Loucy (cell line): ENCODE results near the gene TEAD3.

Experiments used
- H2AFZ ChIP-seq: fragments of 200-600 bp; sonication (generic); 2 replicates; pipeline ENCODE4 v1.6.0; 2016; ENCODE audit warnings: antibody characterized with exemption, mild to moderate bottlenecking, low read length, moderate library complexity
- H3F3A ChIP-seq: fragments of 200-600 bp; 2 replicates; pipeline ENCODE4 v1.6.0; 2016; ENCODE audit warnings: antibody characterized with exemption, low read depth, mild to moderate bottlenecking
- H3K27me3 ChIP-seq: fragments of 200-600 bp; sonication (generic); 2 replicates; pipeline ENCODE4 v1.6.1; 2014; ENCODE audit warnings: low read length, mild to moderate bottlenecking; ENCODE audit not compliant: insufficient read depth, poor library complexity, severe bottlenecking
- H3K36me3 ChIP-seq: fragments of 200-600 bp; sonication (generic); 2 replicates; pipeline ENCODE4 v1.6.1; 2016; ENCODE audit warnings: low read length; ENCODE audit not compliant: insufficient read depth
- H3K4me1 ChIP-seq: fragments of 200-600 bp; sonication (generic); 2 replicates; pipeline ENCODE4 v1.5.1; 2014; ENCODE audit warnings: low read length, mild to moderate bottlenecking; ENCODE audit not compliant: insufficient read depth, poor library complexity, severe bottlenecking
- H3K4me2 ChIP-seq: fragments of 200-600 bp; sonication (generic); 2 replicates; pipeline ENCODE4 v1.6.0; 2014; ENCODE audit warnings: antibody characterized with exemption, low read length, low read depth, mild to moderate bottlenecking; ENCODE audit not compliant: poor library complexity, severe bottlenecking
- H3K4me3 ChIP-seq: fragments of 200-600 bp; sonication (generic); 2 replicates; pipeline ENCODE4 v1.5.1; 2014; ENCODE audit warnings: low read length, mild to moderate bottlenecking, mixed read lengths; ENCODE audit not compliant: poor library complexity, severe bottlenecking
- H3K79me2 ChIP-seq: fragments of 200-600 bp; sonication (generic); 2 replicates; pipeline ENCODE4 v1.6.1; 2014; ENCODE audit warnings: low read length; ENCODE audit not compliant: insufficient read depth
- H3K9ac ChIP-seq: fragments of 200-600 bp; sonication (generic); 2 replicates; pipeline ENCODE4 v1.6.0; 2014; ENCODE audit warnings: mild to moderate bottlenecking, low read depth, low read length, moderate library complexity; ENCODE audit not compliant: poor library complexity, severe bottlenecking
- H3K9me2 ChIP-seq: fragments of 200-600 bp; sonication (generic); replicated peaks from 2 replicates; pipeline ENCODE4 v1.6.1; 2016; ENCODE audit warnings: low read depth, low read length, mixed read lengths
- H3K9me3 ChIP-seq: fragments of 200-600 bp; sonication (generic); 2 replicates; pipeline ENCODE4 v1.6.1; 2014; ENCODE audit warnings: mild to moderate bottlenecking, antibody characterized with exemption, low read length, low read depth; ENCODE audit not compliant: insufficient read depth
- H4K20me1 ChIP-seq: fragments of 200-600 bp; sonication (generic); 2 replicates; pipeline ENCODE4 v1.6.0; 2014; ENCODE audit warnings: antibody characterized with exemption, low read length, mild to moderate bottlenecking; ENCODE audit not compliant: insufficient read depth, poor library complexity, severe bottlenecking
- EZH2phosphoT487 ChIP-seq: fragments of 200-600 bp; IDR thresholded peaks from 2 replicates; pipeline ENCODE4 v1.6.1; 2018; ENCODE audit warnings: antibody characterized with exemption, mild to moderate bottlenecking, moderate library complexity, borderline replicate concordance
- TF ChIP-seq, protein P1 (sequence below): fragments of 200-600 bp; sonication (generic); conservative IDR thresholded peaks from 2 replicates; pipeline ENCODE4 v1.5.1; 2014; ENCODE audit warnings: mild to moderate bottlenecking, antibody characterized with exemption, low read length

The TEAD3 gene

DNA sequence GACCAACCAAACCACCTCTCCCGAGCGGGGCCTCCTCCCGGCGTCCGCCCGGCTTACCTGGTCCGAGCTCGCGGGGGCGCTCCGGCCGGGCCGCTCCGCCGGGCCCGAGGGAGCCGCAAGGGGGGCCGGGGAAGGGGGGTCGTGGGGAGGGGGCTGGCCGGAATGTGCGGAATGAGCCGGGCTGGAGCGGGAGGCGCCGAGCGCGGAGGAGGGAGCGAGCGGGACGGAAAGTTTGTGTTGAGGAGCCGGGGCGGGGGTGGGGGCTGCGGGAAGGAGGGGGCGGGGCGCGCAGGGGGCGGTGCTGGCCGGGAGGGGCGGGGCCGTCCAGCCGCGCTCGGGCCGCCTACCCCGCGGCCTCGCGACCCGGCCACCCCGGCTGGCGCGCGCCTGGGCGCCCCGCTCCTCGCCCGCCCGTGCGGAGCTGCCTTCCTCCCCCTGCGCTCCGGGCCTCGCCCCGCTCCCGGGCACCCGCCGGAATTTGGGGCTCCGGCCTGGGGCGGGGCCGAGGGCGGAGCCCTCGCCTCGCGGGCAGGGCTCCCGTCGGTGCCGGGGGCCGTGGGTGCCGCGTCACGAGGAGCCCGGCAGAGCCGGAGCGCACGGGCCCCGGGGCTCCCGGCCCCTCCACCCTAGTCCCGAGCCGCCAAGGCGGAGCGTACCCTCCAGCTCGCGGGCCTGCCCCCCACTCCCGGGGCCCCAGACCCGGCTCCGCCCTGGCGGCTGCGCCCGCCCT, at the start of gene TEAD3:
Gene TEAD3 (minus strand): TSS at position 239 of the 730 bp plus-strand sequence.
- H3K4me1 ChIP-seq, result peaks cover 22% of the 10 kb centered on the region
- H3K9ac ChIP-seq, result no peak within 1 kb of the TSS
- H3F3A ChIP-seq, result no peaks in the 10 kb centered on the region
- H3K36me3 ChIP-seq, result no peaks in the 10 kb centered on the region
- H3K27me3 ChIP-seq, result peaks cover 10% of the 10 kb centered on the region
- no peaks in the 10 kb centered on the region for H3K79me2 ChIP-seq
- H3K9me3 ChIP-seq, result no peaks in the 10 kb centered on the region
- peak within 1 kb of the TSS; percentile 69 for H2AFZ ChIP-seq
- peak within 1 kb of the TSS; percentile 69 for H3K4me2 ChIP-seq
- H3K9me2 ChIP-seq, result no peaks in the 10 kb centered on the region
- peak within 1 kb of the TSS; percentile 75 for H3K4me3 ChIP-seq
- no peak for TF ChIP-seq EZH2phosphoT487
- TF ChIP-seq, protein P1, sequence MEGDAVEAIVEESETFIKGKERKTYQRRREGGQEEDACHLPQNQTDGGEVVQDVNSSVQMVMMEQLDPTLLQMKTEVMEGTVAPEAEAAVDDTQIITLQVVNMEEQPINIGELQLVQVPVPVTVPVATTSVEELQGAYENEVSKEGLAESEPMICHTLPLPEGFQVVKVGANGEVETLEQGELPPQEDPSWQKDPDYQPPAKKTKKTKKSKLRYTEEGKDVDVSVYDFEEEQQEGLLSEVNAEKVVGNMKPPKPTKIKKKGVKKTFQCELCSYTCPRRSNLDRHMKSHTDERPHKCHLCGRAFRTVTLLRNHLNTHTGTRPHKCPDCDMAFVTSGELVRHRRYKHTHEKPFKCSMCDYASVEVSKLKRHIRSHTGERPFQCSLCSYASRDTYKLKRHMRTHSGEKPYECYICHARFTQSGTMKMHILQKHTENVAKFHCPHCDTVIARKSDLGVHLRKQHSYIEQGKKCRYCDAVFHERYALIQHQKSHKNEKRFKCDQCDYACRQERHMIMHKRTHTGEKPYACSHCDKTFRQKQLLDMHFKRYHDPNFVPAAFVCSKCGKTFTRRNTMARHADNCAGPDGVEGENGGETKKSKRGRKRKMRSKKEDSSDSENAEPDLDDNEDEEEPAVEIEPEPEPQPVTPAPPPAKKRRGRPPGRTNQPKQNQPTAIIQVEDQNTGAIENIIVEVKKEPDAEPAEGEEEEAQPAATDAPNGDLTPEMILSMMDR, result no peak
- H4K20me1 ChIP-seq, result no peaks in the 10 kb centered on the region

DNA sequence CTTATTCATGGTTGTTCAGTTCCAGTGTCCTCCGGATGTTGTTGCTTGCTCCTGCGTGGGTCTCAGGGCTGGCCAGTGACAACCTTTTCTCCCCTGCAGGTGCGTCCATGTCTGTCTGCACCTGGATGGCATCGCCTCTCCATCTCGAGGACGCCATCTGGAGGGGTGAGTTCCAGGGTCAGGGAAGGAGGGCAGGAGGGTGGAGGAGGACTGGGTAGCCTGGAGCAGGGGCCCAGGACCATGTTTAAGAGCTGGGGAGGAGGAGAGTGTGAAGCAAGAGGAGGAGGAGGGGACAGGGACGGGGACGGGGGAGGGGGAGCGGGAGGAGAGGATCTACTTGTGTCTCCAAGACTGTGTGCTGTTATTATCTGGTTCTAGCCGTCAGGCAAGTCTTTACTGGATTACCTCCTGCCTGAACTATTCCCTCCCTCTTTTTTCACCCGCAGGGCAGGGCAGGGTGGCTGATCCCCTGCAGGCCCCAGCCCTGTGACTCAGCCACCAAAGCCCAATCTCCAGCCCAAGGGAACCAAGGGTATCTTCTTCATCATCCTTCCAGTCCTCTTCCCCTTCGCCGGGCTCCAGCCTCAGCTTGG, 48.0 kb upstream of the TEAD3 start:
- Histone ChIP-seq H3F3A (no peaks in the 10 kb centered on the region), H4K20me1 (no peaks in the 10 kb centered on the region), H3K4me1 (no peaks in the 10 kb centered on the region), H3K36me3 (no peaks in the 10 kb centered on the region), H3K4me3 (no peak overlapping the region), H3K9ac (no peak overlapping the region), H2AFZ (no peak overlapping the region), H3K4me2 (no peak overlapping the region), H3K9me2 (no peaks in the 10 kb centered on the region), H3K9me3 (peaks cover 2% of the 10 kb centered on the region; the same call in 1 of the 2 replicates), H3K79me2 (no peaks in the 10 kb centered on the region), H3K27me3 (no peaks in the 10 kb centered on the region)
- TF ChIP-seq, protein P1, result no peak
- no peak for TF ChIP-seq EZH2phosphoT487

DNA sequence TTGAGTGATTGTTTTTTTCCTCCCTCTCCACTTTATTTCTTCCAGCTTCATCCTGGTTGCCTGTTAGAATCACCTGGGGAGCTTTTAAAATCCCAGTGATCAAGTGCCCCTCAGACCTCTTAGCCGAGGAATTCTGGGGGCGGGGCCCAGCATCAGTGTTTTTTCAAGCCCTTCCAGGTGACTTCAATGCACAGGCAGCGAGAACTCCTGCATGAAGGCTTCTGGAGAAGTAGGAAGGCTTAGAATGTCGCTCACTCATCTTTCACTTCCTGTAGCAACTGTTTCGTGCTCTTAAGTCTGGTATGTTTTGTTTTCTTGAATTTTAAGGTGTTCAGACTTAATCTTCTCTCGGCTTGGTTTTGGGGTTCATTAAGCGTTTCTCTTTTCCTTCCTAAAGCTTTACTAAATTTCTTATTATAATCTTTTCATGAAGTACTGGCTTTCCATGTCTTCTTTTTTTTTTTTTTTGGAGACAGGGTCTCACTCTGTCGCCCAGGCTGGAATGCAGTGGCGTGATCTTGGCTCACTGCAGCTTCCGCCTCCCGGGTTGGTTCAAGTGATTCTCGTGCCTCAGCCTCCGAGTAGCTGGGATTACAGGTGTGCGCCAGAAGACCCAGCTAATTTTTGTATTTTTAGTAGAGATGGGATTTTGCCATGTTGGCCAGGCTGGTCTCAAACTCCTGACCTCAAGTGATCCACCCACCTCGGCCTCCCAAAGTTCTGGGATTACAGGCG, 46.7 kb upstream of the TEAD3 start:
- Histone ChIP-seq H3K4me3 (no peak overlapping the region), H4K20me1 (no peaks in the 10 kb centered on the region), H2AFZ (peak overlapping the region; percentile 67), H3K4me1 (no peaks in the 10 kb centered on the region), H3K27me3 (no peaks in the 10 kb centered on the region), H3K36me3 (no peaks in the 10 kb centered on the region), H3K79me2 (no peaks in the 10 kb centered on the region), H3F3A (no peaks in the 10 kb centered on the region), H3K9me3 (no peaks in the 10 kb centered on the region), H3K4me2 (no peak overlapping the region), H3K9ac (no peak overlapping the region), H3K9me2 (no peaks in the 10 kb centered on the region)
- TF ChIP-seq, protein P1, result no peak
- no peak for TF ChIP-seq EZH2phosphoT487
